Neuronal stem cell (in vitro differentiated cells): ENCODE measurements around the gene TAOK1.

Experiments used
- DNase-seq: peaks from one replicate; pipeline ENCODE4 v3.0.0-alpha.2; 2013; ENCODE audit warnings: low spot score
- H2AFZ ChIP-seq: one replicate; pipeline ENCODE4 v1.6.1; 2013; ENCODE audit warnings: mild to moderate bottlenecking, low read length, inconsistent platforms
- H2AK5ac ChIP-seq: 2 replicates; pipeline ENCODE4 v1.6.1; 2013; ENCODE audit warnings: low read depth, mild to moderate bottlenecking, inconsistent platforms, low read length, moderate library complexity, mixed read lengths
- H2BK120ac ChIP-seq: 2 replicates; pipeline ENCODE4 v1.6.1; 2013; ENCODE audit warnings: low read depth, mild to moderate bottlenecking, inconsistent platforms, low read length, moderate library complexity, mixed read lengths
- H2BK12ac ChIP-seq: one replicate; pipeline ENCODE4 v1.6.1; 2013; ENCODE audit warnings: low read length, inconsistent platforms
- H2BK15ac ChIP-seq: 2 replicates; pipeline ENCODE4 v1.6.1; 2013; ENCODE audit warnings: mild to moderate bottlenecking, low read length, inconsistent platforms, mixed read lengths
- H2BK5ac ChIP-seq: one replicate; pipeline ENCODE4 v1.6.1; 2013; ENCODE audit warnings: inconsistent platforms, mild to moderate bottlenecking, low read length, moderate library complexity
- H3K14ac ChIP-seq: one replicate; pipeline ENCODE4 v1.6.1; 2013; ENCODE audit warnings: low read length, inconsistent platforms
- H3K18ac ChIP-seq: 2 replicates; pipeline ENCODE4 v1.6.1; 2013; ENCODE audit warnings: low read length, inconsistent platforms
- H3K23ac ChIP-seq: 2 replicates; pipeline ENCODE4 v1.6.1; 2013; ENCODE audit warnings: low read depth, mild to moderate bottlenecking, mixed read lengths, low read length, inconsistent platforms; ENCODE audit not compliant: poor library complexity
- H3K27ac ChIP-seq: replicated peaks from 3 replicates; pipeline ENCODE4 v1.5.1; 2013; ENCODE audit warnings: low read length, inconsistent platforms
- H3K27me3 ChIP-seq, 3 experiments: 2 replicates each; pipeline ENCODE4 v1.6.1; 2013; ENCODE audit warnings: low read length in 3 of 3, mild to moderate bottlenecking in 2 of 3, inconsistent platforms in 1 of 3, low read depth in 1 of 3, mixed read lengths in 1 of 3, moderate library complexity in 1 of 3; ENCODE audit not compliant: control insufficient read depth in 3 of 3, insufficient read depth in 3 of 3
- H3K36me3 ChIP-seq, 2 donors: replicated peaks in 1 of 2; 2 replicates each; pipeline ENCODE4 v1.6.1; 2013; ENCODE audit warnings: low read length in 2 of 2; ENCODE audit not compliant: control insufficient read depth in 2 of 2, insufficient read depth in 2 of 2
- H3K4ac ChIP-seq: 2 replicates; pipeline ENCODE4 v1.6.1; 2013; ENCODE audit warnings: inconsistent platforms, mild to moderate bottlenecking, low read length, moderate library complexity
- H3K4me1 ChIP-seq, 2 donors: 1 replicate in 1 of 2; 2 replicates in 1 of 2; pipeline ENCODE4 v1.6.1; 2013; ENCODE audit warnings: low read length in 2 of 2, low read depth in 1 of 2; ENCODE audit not compliant: control insufficient read depth in 2 of 2, insufficient read depth in 1 of 2
- H3K4me2 ChIP-seq: one replicate; pipeline ENCODE4 v1.6.1; 2013; ENCODE audit warnings: mild to moderate bottlenecking, low read length, inconsistent platforms; ENCODE audit not compliant: insufficient read depth, poor library complexity, severe bottlenecking
- H3K4me3 ChIP-seq, 2 donors: 2 replicates each; pipeline ENCODE4 v1.5.1; 2013; ENCODE audit warnings: low read length in 2 of 2, mild to moderate bottlenecking in 2 of 2, inconsistent platforms in 1 of 2, moderate library complexity in 1 of 2
- H3K79me1 ChIP-seq: one replicate; pipeline ENCODE4 v1.6.1; 2013; ENCODE audit warnings: low read depth, mild to moderate bottlenecking, inconsistent platforms, low read length, moderate library complexity
- H3K9ac ChIP-seq: one replicate; pipeline ENCODE4 v1.6.1; 2013; ENCODE audit warnings: mild to moderate bottlenecking, low read depth, low read length, inconsistent platforms; ENCODE audit not compliant: poor library complexity
- H3K9me3 ChIP-seq, 2 donors: replicated peaks in 1 of 2; 2 replicates each; pipeline versions ENCODE3 to v1.6.1; 2013; ENCODE audit warnings: low read length in 2 of 2, mild to moderate bottlenecking in 2 of 2, inconsistent platforms in 1 of 2, low read depth in 1 of 2, mixed read lengths in 1 of 2, moderate library complexity in 1 of 2; ENCODE audit not compliant: control insufficient read depth in 2 of 2, insufficient read depth in 1 of 2
- H4K8ac ChIP-seq: one replicate; pipeline ENCODE4 v1.6.1; 2013; ENCODE audit warnings: low read depth, mild to moderate bottlenecking, inconsistent platforms, low read length, moderate library complexity
- H4K91ac ChIP-seq: one replicate; pipeline ENCODE4 v1.6.1; 2013; ENCODE audit warnings: low read length, low read depth, mild to moderate bottlenecking, inconsistent platforms; ENCODE audit not compliant: poor library complexity
- WGBS, 2 donors: extraction: QIAGEN DNeasy Blood & Tissue Kit; methylation state at CpG; one replicate each; pipeline ENCODE4 v1.1.7; 2013; ENCODE audit warnings: missing lambda C conversion rate in 2 of 2, mixed read lengths in 1 of 2; ENCODE audit not compliant: insufficient read length in 2 of 2, insufficient replicate concordance in 1 of 2; ENCODE audit errors: extremely low coverage in 2 of 2; 5-methylcytosine and 5-hydroxymethylcytosine counted together

The TAOK1 gene

DNA sequence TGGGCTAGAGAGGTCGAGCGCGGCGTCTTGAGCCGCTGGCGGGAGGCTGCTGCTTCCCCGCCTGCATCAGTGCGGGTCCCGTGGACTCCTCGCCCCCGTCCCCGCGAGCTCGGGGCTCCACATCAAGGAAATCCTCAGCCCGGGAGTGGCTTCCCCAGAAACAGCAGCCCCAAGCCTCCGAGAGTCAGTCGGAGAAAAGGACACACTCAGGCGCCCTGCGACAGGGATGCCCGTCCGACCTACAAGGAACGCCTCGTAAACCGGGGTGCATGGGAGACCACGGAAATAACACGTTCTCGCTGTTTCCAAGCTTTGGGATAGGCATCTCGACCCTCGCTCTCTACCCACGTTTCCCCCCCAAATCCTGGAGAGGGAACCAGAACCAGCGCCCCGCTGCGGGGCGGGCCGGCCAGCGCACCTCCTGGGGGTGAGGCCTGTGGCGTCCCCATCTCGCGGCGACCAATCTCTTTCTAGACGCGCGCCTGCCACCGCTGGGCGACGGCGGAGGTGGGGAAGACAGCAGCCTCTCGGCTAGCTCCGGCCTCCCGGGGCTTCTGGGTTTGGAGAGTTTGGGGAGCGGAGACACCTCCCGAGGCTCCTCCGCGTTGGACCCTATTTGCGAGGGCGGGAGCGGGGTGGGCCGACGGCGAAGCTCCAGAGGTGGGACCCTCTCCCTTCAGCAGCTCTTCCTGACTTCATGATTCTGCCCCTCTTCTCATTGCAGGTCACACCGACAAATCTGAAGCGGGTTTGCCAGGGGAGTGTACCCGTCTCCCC, 177.6 kb downstream of the TAOK1 start:
- peak; percentile 64 for DNase-seq

DNA sequence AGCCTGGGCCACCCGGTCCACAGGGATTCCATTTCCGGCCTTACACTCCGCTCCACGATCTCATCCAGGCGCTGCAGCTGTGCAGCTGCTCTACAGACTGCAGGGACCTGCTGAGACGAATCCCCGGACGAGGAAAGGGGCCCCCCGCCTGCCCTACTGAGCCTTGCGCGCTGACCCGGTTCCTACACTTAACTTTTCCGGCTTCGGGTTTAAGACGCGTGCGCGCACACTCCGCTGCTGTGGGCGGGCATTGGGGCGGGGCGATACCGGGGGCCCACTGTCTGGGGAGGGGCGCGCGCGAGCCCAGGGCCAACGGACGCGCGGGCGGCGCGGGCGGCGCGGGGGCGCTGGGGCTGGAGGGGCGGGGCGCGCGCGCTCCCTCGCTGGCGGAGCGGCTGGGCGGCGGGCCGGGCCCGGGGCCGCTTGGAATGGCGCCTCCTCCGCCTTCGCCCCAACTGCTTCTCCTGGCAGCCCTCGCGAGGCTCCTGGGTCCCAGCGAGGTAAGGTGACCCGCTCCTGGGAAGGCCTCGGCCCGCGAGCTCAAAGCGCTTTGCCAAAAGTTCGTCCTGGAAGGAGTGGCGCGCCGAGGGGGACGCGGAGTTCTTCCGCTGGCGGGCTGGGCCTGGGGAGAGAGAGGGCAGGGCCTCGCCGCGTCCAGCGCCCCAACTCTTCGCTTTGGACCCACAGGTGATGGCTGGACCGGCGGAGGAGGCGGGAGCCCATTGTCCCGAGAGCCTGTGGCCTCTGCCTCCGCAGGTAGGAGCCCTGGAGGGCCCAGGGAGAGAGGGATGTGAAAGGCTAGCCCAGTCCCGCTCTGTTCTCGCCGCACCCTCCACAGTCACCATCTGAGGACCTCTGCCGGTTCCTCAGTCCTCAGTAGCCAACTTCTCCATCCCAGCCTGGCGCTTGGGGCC, 178.4 kb downstream of the TAOK1 start, which contains the start of gene TP53I13:
TSS of gene TP53I13 (plus strand) at position 371 of the 914 bp plus-strand sequence. CDS start at position 429, 58 bp downstream.
- peak within 1 kb of the TSS; percentile 97 for H3K18ac ChIP-seq
- no CpG with 5 or more reads among the region's 85 CpGs for WGBS, 2 donors
- H3K4me2 ChIP-seq = peak within 1 kb of the TSS; percentile 100
- peak within 1 kb of the TSS; percentile 97 for H2AFZ ChIP-seq
- peak; percentile 86 for DNase-seq
- no peak within 1 kb of the TSS for H3K4ac ChIP-seq
- no peaks in the 10 kb centered on the region for H3K9me3 ChIP-seq
- H2BK5ac ChIP-seq = peak within 1 kb of the TSS; percentile 96
- H2BK120ac ChIP-seq = peak within 1 kb of the TSS; percentile 96
- peak within 1 kb of the TSS; percentile 94 for H3K23ac ChIP-seq
- peaks cover 0 to 29% (median 7%) of the 10 kb centered on the region in 3 experiments for H3K27me3 ChIP-seq
- peak within 1 kb of the TSS; percentile 89 for H3K14ac ChIP-seq
- H3K9ac ChIP-seq = peak within 1 kb of the TSS; percentile 96
- H4K8ac ChIP-seq = peak within 1 kb of the TSS; percentile 98
- peaks cover 6% of the 10 kb centered on the region for H3K79me1 ChIP-seq
- H3K4me1 ChIP-seq = peaks cover 7 to 18% of the 10 kb centered on the region in 2 donors
- peak within 1 kb of the TSS; percentile 78 to 86 for H3K4me3 ChIP-seq
- H2BK12ac ChIP-seq = peak within 1 kb of the TSS; percentile 97
- peak within 1 kb of the TSS; percentile 88 for H3K27ac ChIP-seq
- H3K36me3 ChIP-seq = peaks cover 12 to 30% of the 10 kb centered on the region in 2 donors
- H4K91ac ChIP-seq = no peak within 1 kb of the TSS
- H2AK5ac ChIP-seq = peak within 1 kb of the TSS; percentile 88
- H2BK15ac ChIP-seq = peak within 1 kb of the TSS; percentile 92

More for the DNA sequence above, 177.6 kb downstream of the TAOK1 start:
- Histone ChIP-seq H3K36me3 (peaks cover 6 to 26% of the 10 kb centered on the region in 2 donors), H3K9ac (peak overlapping the region; percentile 84), H2BK12ac (no peak overlapping the region), H3K9me3 (no peaks in the 10 kb centered on the region), H2BK15ac (no peak overlapping the region), H3K14ac (no peak overlapping the region), H4K91ac (no peak overlapping the region), H3K18ac (peak overlapping the region; percentile 91), H3K23ac (peak overlapping the region; percentile 94), H2BK5ac (peak overlapping the region; percentile 54), H3K27ac (peak overlapping the region; percentile 88), H2AK5ac (peak overlapping the region; percentile 65), H3K4ac (no peak overlapping the region), H2BK120ac (no peak overlapping the region), H4K8ac (no peak overlapping the region), H3K79me1 (peaks cover 6% of the 10 kb centered on the region), H2AFZ (peak overlapping the region; percentile 97), H3K4me1 (peaks cover 7 to 15% of the 10 kb centered on the region in 2 donors), H3K4me2 (peak overlapping the region; percentile 100), H3K4me3 (peak overlapping the region; percentile 78 to 85), H3K27me3 (peaks cover 0 to 29% (median 7%) of the 10 kb centered on the region in 3 experiments)
- no CpG with 5 or more reads among the region's 63 CpGs for WGBS, 2 donors

DNA sequence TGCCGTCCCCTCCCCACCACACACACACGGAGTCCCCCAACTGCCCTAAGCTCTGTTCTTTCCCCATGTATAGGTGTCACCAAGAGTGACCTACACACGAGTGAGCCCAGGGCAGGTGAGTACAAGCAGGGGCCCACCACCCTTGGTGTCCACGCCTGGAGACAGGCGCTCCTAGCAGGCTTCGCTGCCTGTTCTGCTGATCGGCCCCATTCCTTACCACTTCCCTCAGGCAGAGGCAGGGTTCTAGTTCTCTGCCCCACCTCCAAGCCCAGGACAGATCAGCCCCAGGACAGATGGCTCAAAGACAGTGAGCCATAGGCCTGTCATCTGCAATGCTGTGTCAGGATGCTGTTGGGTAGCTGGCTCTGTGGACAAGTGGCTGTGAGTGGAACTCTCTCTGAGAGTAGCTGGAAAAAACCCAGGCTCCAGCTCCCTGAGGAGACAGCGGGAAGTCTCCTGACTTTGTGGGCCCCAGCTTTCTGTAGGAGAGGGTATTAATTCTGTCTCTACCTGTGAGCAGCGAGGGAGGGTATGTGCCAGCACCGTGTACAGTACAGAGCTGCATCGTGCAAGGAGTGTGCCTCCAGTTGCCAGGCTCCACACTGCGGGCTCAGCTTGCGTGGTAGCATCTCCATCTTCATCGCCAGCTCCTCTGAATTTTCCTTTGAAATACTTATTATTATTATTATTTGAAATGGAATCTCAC, 179.2 kb downstream of the TAOK1 start:
- no CpG with 5 or more reads among the region's 14 CpGs for WGBS, 2 donors
- Histone ChIP-seq H3K9ac (peak overlapping the region; percentile 96), H2BK5ac (peak overlapping the region; percentile 96), H3K4me3 (peak overlapping the region; percentile 78 to 86), H3K9me3 (no peaks in the 10 kb centered on the region), H3K4me2 (peak overlapping the region; percentile 100), H2AK5ac (peak overlapping the region; percentile 88), H3K79me1 (peaks cover 6% of the 10 kb centered on the region), H2BK12ac (no peak overlapping the region), H3K36me3 (peaks cover 18 to 39% of the 10 kb centered on the region in 2 donors), H2BK15ac (peak overlapping the region; percentile 92), H3K4ac (no peak overlapping the region), H2BK120ac (peak overlapping the region; percentile 96), H3K23ac (peak overlapping the region; percentile 32), H3K14ac (peak overlapping the region; percentile 49), H3K27me3 (peaks cover 0 to 28% (median 7%) of the 10 kb centered on the region in 3 experiments), H3K27ac (no peak overlapping the region), H3K4me1 (peaks cover 7 to 18% of the 10 kb centered on the region in 2 donors), H3K18ac (peak overlapping the region; percentile 97), H2AFZ (peak overlapping the region; percentile 97), H4K8ac (no peak overlapping the region), H4K91ac (no peak overlapping the region)
- no peak for DNase-seq
